Right renal pelvis (tissue), 4 donors: Measurements from ENCODE around the gene INAVA. TPM values are rescaled to one million over a fixed set of nuclear protein-coding genes. Genes with fewer than 3 reads are reported as not detected.
"Not testable (repeated sequence)": the region's sequence is repeated elsewhere in the genome, so short reads cannot be mapped to it uniquely, and the experiment has no call there.

ENCODE experiments used
- DNase-seq, 4 donors: peaks; one replicate each; pipeline ENCODE4 v3.0.0-alpha.2; 2013; ENCODE audit warnings: low read depth in 4 of 4, low spot score in 3 of 4, missing footprints in 1 of 4
- polyA plus RNA-seq, 4 donors: library from polyadenylated mRNA; unstranded; fragments of 120-200 nt; gene quantifications; one replicate each; pipeline ENCODE4 v1.2.1, GENCODE V29; 2013; ENCODE audit not compliant: insufficient read length in 4 of 4

The INAVA gene
- polyA plus RNA-seq, 4 donors: 36.0 to 41.8 (median 38.6) TPM

DNA sequence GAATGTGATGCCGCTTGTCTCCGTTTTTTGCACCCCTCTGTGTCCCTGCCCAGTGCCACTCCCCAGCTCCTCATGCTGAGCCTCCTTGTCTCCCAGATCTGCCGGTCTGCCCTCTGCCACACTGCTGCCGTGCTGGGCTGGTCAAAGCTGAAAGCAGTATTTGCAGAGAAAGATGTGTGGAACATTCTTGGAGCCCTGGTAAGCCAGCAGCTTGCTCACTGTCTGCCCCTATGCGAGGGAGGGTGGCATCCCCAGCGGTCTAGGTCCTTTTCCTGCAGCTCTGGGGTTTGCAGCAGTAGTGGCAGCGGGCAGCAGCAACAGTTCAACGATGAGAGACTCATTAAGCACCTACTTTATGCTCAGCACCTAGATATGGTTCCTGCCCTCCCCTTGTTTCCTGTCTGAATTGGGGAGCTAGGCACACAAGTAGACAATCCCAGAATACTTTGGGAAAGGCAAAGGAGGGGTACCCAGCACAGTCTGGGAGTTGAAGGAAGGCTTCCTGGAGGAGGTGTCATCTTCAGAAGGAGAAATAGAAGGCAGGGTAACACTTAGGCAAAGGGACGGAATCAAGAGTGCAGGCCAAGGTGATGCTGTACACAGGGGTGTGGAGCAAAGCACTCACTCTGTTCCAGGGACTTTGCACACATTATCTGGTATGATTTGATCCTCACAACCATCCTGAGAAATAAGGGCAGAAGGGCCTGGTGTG, 65.7 kb downstream of the INAVA start:
- no peak for DNase-seq

DNA sequence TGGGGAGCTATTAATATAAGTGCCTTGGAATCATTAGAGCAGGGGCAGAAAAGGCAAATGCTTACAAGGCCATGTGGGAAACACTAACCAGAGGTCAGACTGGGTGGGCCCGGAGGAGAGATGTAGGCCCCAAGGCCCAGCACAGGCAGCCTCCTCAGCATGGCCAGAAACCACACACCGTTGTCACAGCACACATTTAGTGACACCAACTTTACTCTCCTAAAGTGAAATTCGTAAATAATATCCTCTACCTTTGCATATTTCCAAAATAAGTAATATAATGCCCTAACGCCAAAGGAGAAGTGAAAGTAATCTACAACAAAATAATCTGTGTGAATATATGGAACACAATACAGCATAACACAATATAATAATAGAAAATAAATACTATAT, 66.2 kb downstream of the INAVA start:
- DNase-seq: no peak

DNA sequence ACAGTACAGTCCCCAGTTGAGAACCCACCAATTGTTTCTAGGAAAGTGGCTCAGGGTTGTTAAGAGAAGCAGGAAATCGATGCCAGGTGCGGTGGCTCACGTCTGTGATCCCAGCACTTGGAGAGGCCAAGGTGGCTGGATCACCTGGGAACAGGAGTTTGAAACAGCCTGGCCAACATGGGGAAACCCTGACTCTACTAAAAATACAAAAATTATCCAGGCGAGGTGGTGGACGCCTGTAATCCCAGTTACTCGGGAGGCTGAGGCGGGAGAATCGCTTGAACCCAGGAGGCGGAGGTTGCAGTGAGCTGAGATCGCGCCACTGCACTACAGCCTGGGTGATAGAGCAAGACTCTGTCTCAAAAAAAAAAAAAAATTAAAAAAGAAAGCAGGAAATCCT, 67.5 kb downstream of the INAVA start:
- not testable (repeated sequence) for DNase-seq

DNA sequence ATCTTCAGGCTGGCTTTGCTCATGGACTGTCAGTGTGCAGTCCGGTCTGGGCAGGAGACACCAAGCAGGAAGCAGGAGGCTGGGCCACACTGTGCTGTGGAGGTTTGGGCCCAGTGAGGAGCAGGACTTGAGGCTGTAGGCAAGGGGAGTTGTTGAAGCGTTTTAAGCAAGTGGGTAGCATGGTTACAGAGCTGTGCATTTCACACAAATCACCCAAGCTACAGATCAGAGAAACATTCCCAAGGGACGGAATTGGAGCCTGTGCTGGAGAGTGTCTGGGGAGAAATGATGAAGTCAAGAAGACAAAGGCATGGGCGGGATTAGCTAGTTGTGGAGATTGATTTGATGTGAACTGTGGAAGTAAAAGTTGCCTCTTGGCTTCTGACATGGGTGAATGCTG, 67.9 kb downstream of the INAVA start:
- no peak for DNase-seq

DNA sequence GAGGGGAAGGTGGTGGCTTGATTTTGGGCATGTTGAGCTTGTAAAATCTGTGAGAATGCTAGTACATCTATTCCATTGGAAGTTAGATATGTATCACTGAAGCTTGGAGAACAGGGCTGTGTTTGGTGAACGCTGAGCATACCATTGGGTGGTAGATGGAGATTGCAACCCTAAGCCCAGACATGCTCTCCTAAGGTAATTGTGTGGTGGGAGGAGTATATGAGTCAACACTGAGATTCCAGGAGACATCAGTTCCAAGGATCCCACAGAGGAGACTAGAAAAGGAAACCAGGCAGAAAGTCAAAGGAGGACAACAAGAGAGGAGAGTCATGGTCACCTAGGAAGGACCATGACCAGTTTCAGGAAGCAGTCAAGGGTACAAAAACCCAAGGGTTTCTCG, 68.4 kb downstream of the INAVA start:
- DNase-seq: no peak

DNA sequence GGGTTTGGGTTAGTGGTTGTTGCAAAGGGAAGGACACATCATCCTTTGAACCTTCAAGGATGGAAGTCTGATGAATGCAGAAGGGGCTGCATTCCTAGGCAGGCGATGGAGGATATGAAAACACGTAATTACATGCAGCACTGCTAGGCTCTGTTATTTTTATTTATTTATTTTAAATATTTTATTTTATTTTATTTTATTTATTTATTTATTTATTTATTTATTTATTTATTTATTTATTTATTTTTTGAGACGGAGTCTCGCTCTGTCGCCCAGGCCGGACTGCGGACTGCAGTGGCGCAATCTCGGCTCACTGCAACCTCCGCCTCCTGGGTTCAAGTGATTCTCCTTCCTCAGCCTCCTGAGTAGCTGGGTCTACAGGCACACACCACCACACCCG, 69.2 kb downstream of the INAVA start:
- not testable (repeated sequence) for DNase-seq

Other genes with a start within 250 kb of the INAVA start
- gene DDX59, start 225.0 kb upstream of the INAVA start, polyA plus RNA-seq: 10 to 100 TPM; 22.3 to 34.8 (median 31.4) TPM
- gene CAMSAP2, start 156.0 kb upstream of the INAVA start, polyA plus RNA-seq: 10 to 100 TPM; 35.7 to 48.8 (median 43.4) TPM
- not detected for gene GPR25, start 21.9 kb upstream of the INAVA start, polyA plus RNA-seq
- gene KIF21B, start 128.8 kb downstream of the INAVA start, polyA plus RNA-seq: 1 to 10 TPM; 2.2 to 3.0 (median 2.4) TPM
- gene CACNA1S, start 217.5 kb downstream of the INAVA start, polyA plus RNA-seq: under 1 TPM; 0.37 to 0.51 (median 0.45) TPM
- under 1 TPM in 2 of 4 donors, not detected in 2; 0.07 to 0.31 TPM for gene ASCL5, start 232.3 kb downstream of the INAVA start, polyA plus RNA-seq